Hepatocyte (in vitro differentiated cells): ENCODE results near the gene METAP1. TPM values are rescaled to one million over a fixed set of nuclear protein-coding genes. Genes with fewer than 3 reads are reported as not detected.

ENCODE experiments used
- DNase-seq: peaks from one replicate; pipeline ENCODE4 v3.0.0-alpha.2; 2016; ENCODE audit warnings: low spot score
- H2AFZ ChIP-seq: fragments of 200-600 bp; sonication (generic); 2 replicates; pipeline ENCODE4 v1.6.0; 2016; ENCODE audit warnings: antibody characterized with exemption, mild to moderate bottlenecking
- H3K27ac ChIP-seq: fragments of 200-600 bp; sonication (generic); 2 replicates; pipeline ENCODE4 v1.5.1; 2016; ENCODE audit warnings: mild to moderate bottlenecking
- H3K27me3 ChIP-seq: fragments of 200-600 bp; sonication (generic); 2 replicates; pipeline ENCODE4 v1.6.1; 2016
- H3K36me3 ChIP-seq: fragments of 200-600 bp; sonication (generic); replicated peaks from 2 replicates; pipeline ENCODE4 v1.5.1; 2016; ENCODE audit warnings: low read depth; ENCODE audit not compliant: insufficient read depth
- H3K4me1 ChIP-seq: fragments of 200-600 bp; sonication (generic); 2 replicates; pipeline ENCODE4 v1.5.1; 2016; ENCODE audit warnings: mild to moderate bottlenecking, moderate library complexity; ENCODE audit not compliant: insufficient read depth
- H3K4me2 ChIP-seq: fragments of 200-600 bp; sonication (generic); 2 replicates; pipeline ENCODE4 v1.6.0; 2016
- H3K4me3 ChIP-seq: fragments of 200-600 bp; sonication (generic); 2 replicates; pipeline ENCODE4 v1.5.1; 2016; ENCODE audit warnings: mild to moderate bottlenecking
- H3K79me2 ChIP-seq: fragments of 200-600 bp; sonication (generic); 2 replicates; pipeline ENCODE4 v1.6.0; 2017; ENCODE audit warnings: mild to moderate bottlenecking
- H3K9me2 ChIP-seq: fragments of 200-600 bp; sonication (generic); replicated peaks from 2 replicates; pipeline ENCODE4 v1.6.0; 2017; ENCODE audit warnings: mild to moderate bottlenecking; ENCODE audit not compliant: insufficient read depth
- H3K9me3 ChIP-seq: fragments of 200-600 bp; sonication (generic); 2 replicates; pipeline ENCODE4 v1.5.1; 2016; ENCODE audit warnings: low read depth, mild to moderate bottlenecking
- H4K20me1 ChIP-seq: fragments of 200-600 bp; sonication (generic); 2 replicates; pipeline ENCODE4 v1.6.0; 2016; ENCODE audit warnings: mild to moderate bottlenecking; ENCODE audit not compliant: insufficient read depth, poor library complexity, severe bottlenecking
- CTCF ChIP-seq: fragments of 200-600 bp; sonication (generic); IDR thresholded peaks from 2 replicates; pipeline ENCODE4 v1.5.1; 2016; ENCODE audit warnings: antibody characterized with exemption, mild to moderate bottlenecking; ENCODE audit not compliant: poor library complexity
- EZH2 ChIP-seq: fragments of 200-600 bp; sonication (generic); IDR thresholded peaks from 2 replicates; pipeline ENCODE4 v1.6.1; 2016; ENCODE audit warnings: antibody characterized with exemption, mild to moderate bottlenecking, borderline replicate concordance
- EZH2phosphoT487 ChIP-seq: fragments of 200-600 bp; sonication (generic); IDR thresholded peaks from one replicate; pipeline ENCODE4 v1.6.1; 2018; ENCODE audit warnings: antibody characterized with exemption, mild to moderate bottlenecking, low read depth, moderate library complexity; ENCODE audit not compliant: unreplicated experiment, severe bottlenecking
- WGBS: methylation state at CpG from one replicate; pipeline ENCODE4 v1.1.6; 2016; ENCODE audit warnings: low lambda C conversion rate; ENCODE audit errors: missing lambda C conversion rate; 5-methylcytosine and 5-hydroxymethylcytosine counted together
- polyA plus RNA-seq: library from polyadenylated mRNA; unstranded; fragments of >200 nt; fragmentation: Nextera tagmentation; extraction: Ambion mirVana; gene quantifications from 2 replicates; pipeline ENCODE4 v1.2.1, GENCODE V29; 2016
- total RNA-seq: library from RNA; depleted of rRNA; stranded (reverse); fragments of >200 nt; gene quantifications from 2 replicates; pipeline ENCODE4 v1.2.3, GENCODE V29; 2014

METAP1 gene
- total and polyA plus RNA-seq, 2 experiments from 2014 or later, result 26.3 to 50.8 TPM

GRCh38 chr4:99025506-99025905, 30.0 kb downstream of the METAP1 start:
- no peaks in the 10 kb centered on the region for H3K9me3 ChIP-seq
- H4K20me1 ChIP-seq, result no peaks in the 10 kb centered on the region
- H2AFZ ChIP-seq, result no peak overlapping the region
- H3K79me2 ChIP-seq, result peaks cover 87% of the 10 kb centered on the region
- no peak overlapping the region for H3K4me2 ChIP-seq
- H3K27ac ChIP-seq, result peak overlapping the region; percentile 87
- no peak for TF ChIP-seq EZH2phosphoT487
- no peak for TF ChIP-seq CTCF
- TF ChIP-seq EZH2, result no peak
- DNase-seq, result no peak
- peaks cover 23% of the 10 kb centered on the region for H3K4me1 ChIP-seq
- H3K9me2 ChIP-seq, result no peaks in the 10 kb centered on the region
- H3K4me3 ChIP-seq, result no peak overlapping the region
- no peaks in the 10 kb centered on the region for H3K36me3 ChIP-seq
- no peaks in the 10 kb centered on the region for H3K27me3 ChIP-seq
- WGBS, result 52% methylated on average over 1 of the region's 1 CpG

GRCh38 chr4:99027304-99027703, 31.8 kb downstream of the METAP1 start:
- H2AFZ ChIP-seq, result no peak overlapping the region
- WGBS, result 69% methylated on average over 2 of the region's 2 CpGs
- H3K79me2 ChIP-seq, result peaks cover 90% of the 10 kb centered on the region
- H3K4me2 ChIP-seq, result peak overlapping the region; percentile 59
- H3K4me1 ChIP-seq, result peaks cover 23% of the 10 kb centered on the region
- H3K4me3 ChIP-seq, result no peak overlapping the region
- TF ChIP-seq CTCF, result no peak
- no peak for TF ChIP-seq EZH2phosphoT487
- TF ChIP-seq EZH2, result no peak
- H3K9me2 ChIP-seq, result no peaks in the 10 kb centered on the region
- H3K27ac ChIP-seq, result peak overlapping the region; percentile 58
- H3K27me3 ChIP-seq, result no peaks in the 10 kb centered on the region
- no peaks in the 10 kb centered on the region for H3K36me3 ChIP-seq
- no peaks in the 10 kb centered on the region for H3K9me3 ChIP-seq
- peaks cover 4% of the 10 kb centered on the region for H4K20me1 ChIP-seq
- no peak for DNase-seq

- no peak overlapping the region for H3K4me3 ChIP-seq
- no peaks in the 10 kb centered on the region for H3K9me2 ChIP-seq
- peak overlapping the region; percentile 58 for H3K27ac ChIP-seq
- TF ChIP-seq CTCF, result no peak
- peaks cover 4% of the 10 kb centered on the region for H4K20me1 ChIP-seq
- no peak for DNase-seq
- H2AFZ ChIP-seq, result no peak overlapping the region
- H3K4me2 ChIP-seq, result peak overlapping the region; percentile 59
- no peaks in the 10 kb centered on the region for H3K9me3 ChIP-seq
- peaks cover 23% of the 10 kb centered on the region for H3K4me1 ChIP-seq
- peaks cover 90% of the 10 kb centered on the region for H3K79me2 ChIP-seq
- H3K36me3 ChIP-seq, result no peaks in the 10 kb centered on the region
- H3K27me3 ChIP-seq, result no peaks in the 10 kb centered on the region
Observed at GRCh38 chr4:99028187-99028586, 32.7 kb downstream of the METAP1 start.

GRCh38 chr4:99029018-99029735, 33.7 kb downstream of the METAP1 start:
- no peak overlapping the region for H2AFZ ChIP-seq
- peaks cover 7% of the 10 kb centered on the region for H4K20me1 ChIP-seq
- no peak overlapping the region for H3K27ac ChIP-seq
- no peak overlapping the region for H3K4me2 ChIP-seq
- TF ChIP-seq EZH2 (no peak), EZH2phosphoT487 (no peak)
- no peaks in the 10 kb centered on the region for H3K9me3 ChIP-seq
- H3K4me1 ChIP-seq, result peaks cover 21% of the 10 kb centered on the region
- H3K9me2 ChIP-seq, result no peaks in the 10 kb centered on the region
- DNase-seq, result no peak
- no peaks in the 10 kb centered on the region for H3K27me3 ChIP-seq
- WGBS, result 0% methylated on average over 1 of the region's 1 CpG
- no peak overlapping the region for H3K4me3 ChIP-seq
- peaks cover 92% of the 10 kb centered on the region for H3K79me2 ChIP-seq
- H3K36me3 ChIP-seq, result no peaks in the 10 kb centered on the region
